HCT116 (cell line): Measurements from ENCODE around the gene FARP1. TPM values are rescaled to one million over a fixed set of nuclear protein-coding genes. Genes with fewer than 3 reads are reported as not detected.

ENCODE experiments used
- ATAC-seq: fragments of 200-7000 bp; cut with Tn5 transposase; 2 replicates; pipeline ENCODE4 v1.9.1; 2020; ENCODE audit warnings: mild to moderate bottlenecking, moderate library complexity
- BruUV-seq: library from RNA; stranded (reverse); fragments of 400-500 nt; replicated peaks from 2 replicates; lab custom pipeline; 2021; lab: Mats Ljungman, UMichigan
- CTCF ChIA-PET: fragments of 300-600 bp; sonication (Branson Sonifier 250); formaldehyde crosslinking; loops from one replicate; lab custom pipeline; 2021; ENCODE audit warnings: antibody characterized with exemption; lab: Charles Lee
- POLR2A ChIA-PET: fragments of 300-600, 350-600 bp; sonication (Branson Sonifier 250); formaldehyde crosslinking; loops from one replicate; lab custom pipeline; 2021; ENCODE audit warnings: antibody characterized with exemption; lab: Charles Lee
- RAD21 ChIA-PET, 2 experiments: fragments of 300-600 bp; sonication (Branson Sonifier 250); formaldehyde crosslinking; loops; one replicate each; lab custom pipeline; 2023; ENCODE audit warnings: low total read pairs in 2 of 2; ENCODE audit not compliant: uncharacterized antibody in 2 of 2, unreplicated experiment in 2 of 2, low non-redundant PET in 1 of 2; lab: Charles Lee
- DNase-seq: peaks from one replicate; pipeline ENCODE4 v3.0.0-alpha.2; 2010; ENCODE audit warnings: low read depth, low spot score
- H2AFZ ChIP-seq: fragments of 200-600 bp; shearing (Covaris generic), sonication (generic); 2 replicates; pipeline ENCODE4 v1.6.1; 2017; ENCODE audit warnings: low read depth, mixed run types, mixed read lengths, antibody characterized with exemption, low read length; ENCODE audit not compliant: poor library complexity, severe bottlenecking
- H3K27ac ChIP-seq: 2 replicates; pipeline ENCODE4 v1.5.1; 2012; ENCODE audit warnings: low read depth, low read length
- H3K27me3 ChIP-seq: fragments of 200-600 bp; sonication (generic); 2 replicates; pipeline ENCODE4 v1.6.1; 2016; ENCODE audit warnings: mixed run types, low read length, mixed read lengths; ENCODE audit not compliant: insufficient read depth
- H3K36me3 ChIP-seq, 2 experiments: fragments of 200-500 bp in 1 of 2; fragments of 200-600 bp in 1 of 2; sonication (Bioruptor generic) in 1 of 2; sonication (generic) in 1 of 2; 2 replicates each; pipeline versions ENCODE4 v1.5.1 to v1.6.1; 2014 to 2016; ENCODE audit warnings: low read length in 2 of 2, inconsistent platforms in 1 of 2, mixed read lengths in 1 of 2, mixed run types in 1 of 2; ENCODE audit not compliant: insufficient read depth in 2 of 2, control insufficient read depth in 1 of 2
- H3K4me1 ChIP-seq, 2 experiments: fragments of 200-600 bp in 1 of 2; sonication (generic) in 1 of 2; 2 replicates each; pipeline versions ENCODE4 v1.5.1 to v1.6.1; 2012 to 2017; ENCODE audit warnings: low read length in 2 of 2, inconsistent platforms in 1 of 2, mild to moderate bottlenecking in 1 of 2, mixed read lengths in 1 of 2, mixed run types in 1 of 2, moderate library complexity in 1 of 2; ENCODE audit not compliant: insufficient read depth in 2 of 2, control insufficient read depth in 1 of 2
- H3K4me2 ChIP-seq: fragments of 200-600 bp; sonication (generic); 2 replicates; pipeline ENCODE4 v1.6.1; 2017; ENCODE audit warnings: mixed run types, low read length, mixed read lengths
- H3K4me3 ChIP-seq, 2 experiments: fragments of 200-600 bp in 1 of 2; sonication (generic) in 1 of 2; replicated peaks in 1 of 2; 2 replicates each; pipeline ENCODE4 v1.5.1; 2011 to 2016; ENCODE audit warnings: low read length in 2 of 2, control low read depth in 1 of 2, low read depth in 1 of 2, mild to moderate bottlenecking in 1 of 2, mixed read lengths in 1 of 2, mixed run types in 1 of 2
- H3K79me2 ChIP-seq: fragments of 200-600 bp; sonication (generic); 2 replicates; pipeline ENCODE4 v1.6.1; 2017; ENCODE audit warnings: mild to moderate bottlenecking, mixed run types, low read length, moderate library complexity, mixed read lengths; ENCODE audit not compliant: insufficient read depth
- H3K9ac ChIP-seq: fragments of 200-600 bp; sonication (generic); 2 replicates; pipeline ENCODE4 v1.6.1; 2016; ENCODE audit warnings: low read length, mixed read lengths
- H3K9me2 ChIP-seq: fragments of 200-600 bp; sonication (generic), shearing (Covaris generic); 2 replicates; pipeline ENCODE4 v1.6.1; 2017; ENCODE audit warnings: mixed run types, mild to moderate bottlenecking, moderate library complexity; ENCODE audit not compliant: insufficient read depth
- H3K9me3 ChIP-seq, 2 experiments: fragments of 200-500 bp in 1 of 2; fragments of 200-600 bp in 1 of 2; sonication (Bioruptor generic) in 1 of 2; sonication (generic) in 1 of 2; 2 replicates each; pipeline ENCODE4 v1.6.1; 2014 to 2017; ENCODE audit warnings: low read length in 2 of 2, mixed read lengths in 2 of 2, inconsistent platforms in 1 of 2, low read depth in 1 of 2, mild to moderate bottlenecking in 1 of 2, mixed run types in 1 of 2, moderate library complexity in 1 of 2; ENCODE audit not compliant: control insufficient read depth in 1 of 2, insufficient read depth in 1 of 2
- H4K20me1 ChIP-seq: fragments of 200-600 bp; sonication (generic), shearing (Covaris generic); 2 replicates; pipeline ENCODE4 v1.6.1; 2017; ENCODE audit warnings: mixed run types, mild to moderate bottlenecking, moderate library complexity; ENCODE audit not compliant: insufficient read depth
- ATF3 ChIP-seq: IDR thresholded peaks from 2 replicates; pipeline ENCODE4 v1.6.1; 2012
- ELF1 ChIP-seq: IDR thresholded peaks from 2 replicates; pipeline ENCODE4 v1.6.1; 2012; ENCODE audit warnings: low read depth, borderline replicate concordance
- EZH2phosphoT487 ChIP-seq: fragments of 200-600 bp; IDR thresholded peaks from 2 replicates; pipeline ENCODE4 v1.6.1; 2018; ENCODE audit warnings: antibody characterized with exemption, borderline replicate concordance
- MAX ChIP-seq: IDR thresholded peaks from 2 replicates; pipeline ENCODE4 v1.6.1; 2012
- RAD21 ChIP-seq: IDR thresholded peaks from 2 replicates; pipeline ENCODE4 v1.6.1; 2012; ENCODE audit warnings: low read depth, mild to moderate bottlenecking
- SIN3A ChIP-seq: IDR thresholded peaks from 2 replicates; pipeline ENCODE4 v1.6.1; 2012; ENCODE audit warnings: low read depth
- SP1 ChIP-seq: IDR thresholded peaks from 2 replicates; pipeline ENCODE4 v1.6.1; 2012; ENCODE audit warnings: low read depth
- SRF ChIP-seq: IDR thresholded peaks from 2 replicates; pipeline ENCODE4 v1.6.1; 2012; ENCODE audit warnings: low read depth
- TCF7L2 ChIP-seq: IDR thresholded peaks from 2 replicates; pipeline ENCODE4 v1.7.0; 2011; ENCODE audit warnings: borderline replicate concordance, inconsistent platforms; ENCODE audit not compliant: insufficient read depth, insufficient read length; ENCODE audit errors: extremely low read depth
- YY1 ChIP-seq: IDR thresholded peaks from 2 replicates; pipeline ENCODE4 v1.6.1; 2011; ENCODE audit warnings: low read length, low read depth, moderate library complexity, mild to moderate bottlenecking; ENCODE audit not compliant: insufficient replicate concordance; ENCODE audit errors: extremely low read depth
- ZNF274 ChIP-seq: fragments of 200-500 bp; sonication (Bioruptor generic); IDR thresholded peaks from 2 replicates; pipeline ENCODE4 v1.6.1; 2014; ENCODE audit warnings: mild to moderate bottlenecking, low read depth, low read length, inconsistent platforms
- intact Hi-C: fragments of 100-400 bp; cut with micrococcal nuclease; formaldehyde crosslinking; loops from 2 replicates; pipeline ENCODE4 v1.10.0; 2022
- total RNA-seq: library from RNA; stranded (reverse); gene quantifications from one replicate; pipeline ENCODE4 v1.2.1, GENCODE V29; 2021; ENCODE audit not compliant: unreplicated experiment

The FARP1 gene
- total RNA-seq, 1 experiment from 2014 or later, result 30.5 TPM

- ChIA-PET POLR2A (interaction anchor here (2.0 kb wide), 1 partner anchor 11 kb away, joined by 8 read pairs; no protein-coding TSS in a partner anchor), CTCF (no interaction called here), RAD21 (no interaction called here)
- DNase-seq, result no peak
- Histone ChIP-seq H3K79me2 (peaks cover 92% of the 10 kb centered on the region), H4K20me1 (peaks cover 6% of the 10 kb centered on the region; the same call in 1 of the 2 replicates), H3K4me2 (no peak overlapping the region), H3K27me3 (no peaks in the 10 kb centered on the region), H3K9me2 (no peaks in the 10 kb centered on the region), H3K4me1 (peaks cover 0 to 16% of the 10 kb centered on the region in 2 experiments; a peak in 1 of 4 replicates), H3K27ac (no peak overlapping the region), H3K9ac (no peak overlapping the region), H3K4me3 (no peak overlapping the region), H2AFZ (no peak overlapping the region), H3K36me3 (no peaks in the 10 kb centered on the region), H3K9me3 (no peaks in the 10 kb centered on the region)
- 0 out of 2 replicates have a peak, but pooled peaks have one; percentile 21 for ATAC-seq
- intact Hi-C loops, result no loop called here
- no peak for TF ChIP-seq ZNF274
- no peak for TF ChIP-seq SIN3A
- TF ChIP-seq SP1, result no peak
- no peak for TF ChIP-seq ATF3
- TF ChIP-seq SRF, result no peak
- TF ChIP-seq TCF7L2, result no peak
- TF ChIP-seq MAX, result no peak
- no peak for TF ChIP-seq RAD21
- no peak for TF ChIP-seq EZH2phosphoT487
- no peak for TF ChIP-seq YY1
- no peak for TF ChIP-seq ELF1
- BruUV-seq, result no TSS peak
These were observed 353.0 kb downstream of the FARP1 start for GRCh38 chr13:98495627-98496478.
